D341Med (cell line): Measurements from ENCODE around the gene RARB.

ENCODE experiments used
- DNase-seq: peaks from one replicate; pipeline ENCODE4 v3.0.0; 2012; ENCODE audit warnings: low spot score

Gene RARB

DNA sequence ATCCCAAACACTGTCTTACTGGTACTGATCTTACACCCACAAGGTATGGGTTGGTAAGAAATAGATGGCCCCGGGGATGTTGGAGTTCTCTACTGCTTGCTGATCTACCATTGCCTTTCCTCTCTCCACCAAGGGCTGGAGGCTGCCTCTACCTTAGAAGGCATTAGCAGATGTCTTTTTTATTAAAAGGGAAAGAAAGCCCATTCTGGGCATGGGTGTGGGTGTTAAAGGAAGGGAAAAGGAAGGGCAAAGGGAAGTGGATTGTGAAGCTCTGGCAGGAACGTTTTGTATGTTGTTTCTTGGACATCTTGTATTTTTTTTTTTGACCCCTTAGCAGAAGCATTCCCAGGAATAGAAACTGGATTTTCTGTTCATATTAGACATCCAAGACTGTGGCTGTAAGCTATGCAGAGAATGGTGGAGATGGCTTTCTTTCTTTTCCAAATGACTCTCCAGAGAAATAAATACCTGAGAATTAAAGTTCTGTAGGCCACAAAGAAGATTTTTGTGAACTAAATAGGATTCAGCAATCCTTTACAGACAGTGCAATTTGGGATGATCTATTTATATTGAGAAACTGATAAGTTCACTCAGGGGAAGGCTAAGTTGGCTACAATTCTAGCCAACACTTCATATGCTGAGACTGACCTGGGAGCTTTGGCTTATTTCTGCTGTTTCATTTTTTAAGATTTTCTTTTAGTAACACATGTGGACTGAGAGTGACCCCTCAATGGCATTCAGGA is 127.8 kb downstream of the RARB start:
- no peak for DNase-seq

DNA sequence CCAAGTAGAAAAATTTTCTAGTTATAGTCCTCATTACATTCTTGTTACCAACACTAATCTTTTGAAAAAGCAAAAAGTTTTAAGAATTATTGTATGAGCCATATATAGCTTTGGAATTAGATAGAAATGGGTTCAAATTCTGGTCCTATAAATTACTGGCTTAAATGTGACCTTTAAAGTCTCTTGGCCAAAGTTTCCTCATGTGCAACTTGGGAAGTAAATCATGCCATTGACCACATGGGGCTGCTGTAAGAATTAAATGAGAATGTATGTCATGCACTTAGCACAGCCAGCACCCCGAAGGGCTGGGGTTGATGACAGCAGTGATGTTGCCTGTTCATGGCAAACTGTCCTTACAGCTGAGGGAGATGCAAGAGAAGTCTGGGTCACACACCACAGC is 128.4 kb downstream of the RARB start:
- no peak for DNase-seq

DNA sequence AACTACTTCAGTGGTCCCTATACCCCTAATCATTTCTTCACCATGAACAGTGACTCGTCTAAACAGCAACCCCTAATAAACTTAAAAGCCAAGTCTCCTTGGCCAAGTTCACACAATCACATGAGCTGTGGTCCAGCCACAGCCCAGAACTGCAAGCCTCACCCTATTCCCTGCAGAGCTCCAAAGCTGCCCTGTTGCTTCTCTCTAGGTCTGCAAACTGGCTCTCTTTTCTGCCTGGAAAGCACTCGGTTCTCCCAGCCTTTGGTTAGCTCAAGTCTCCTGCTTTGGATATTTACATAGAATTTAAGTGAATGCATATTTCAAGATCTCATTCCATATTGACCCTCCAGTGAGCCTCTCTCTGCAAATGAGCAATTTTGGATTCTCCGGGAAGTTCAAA is 129.6 kb downstream of the RARB start:
- no peak for DNase-seq

DNA sequence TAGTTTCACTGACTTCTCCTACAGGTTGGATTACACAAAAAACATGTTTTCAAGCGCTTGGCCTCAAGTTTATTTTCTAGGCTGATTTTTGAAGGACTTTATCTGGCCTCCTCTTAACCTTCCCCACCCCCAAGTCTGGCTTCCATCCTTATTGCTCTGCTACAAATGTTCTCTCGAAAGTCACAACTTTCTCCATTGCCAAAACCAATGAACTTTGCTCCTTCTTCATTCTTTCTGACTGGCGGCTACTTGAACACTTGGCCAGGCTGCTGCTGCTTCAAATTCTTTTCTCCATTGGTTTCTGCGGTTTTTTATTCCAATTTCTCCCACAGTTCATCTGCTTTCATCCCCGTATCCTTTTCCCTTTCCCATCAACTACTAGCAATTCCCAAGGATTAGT is 130.1 kb downstream of the RARB start:
- no peak for DNase-seq

DNA sequence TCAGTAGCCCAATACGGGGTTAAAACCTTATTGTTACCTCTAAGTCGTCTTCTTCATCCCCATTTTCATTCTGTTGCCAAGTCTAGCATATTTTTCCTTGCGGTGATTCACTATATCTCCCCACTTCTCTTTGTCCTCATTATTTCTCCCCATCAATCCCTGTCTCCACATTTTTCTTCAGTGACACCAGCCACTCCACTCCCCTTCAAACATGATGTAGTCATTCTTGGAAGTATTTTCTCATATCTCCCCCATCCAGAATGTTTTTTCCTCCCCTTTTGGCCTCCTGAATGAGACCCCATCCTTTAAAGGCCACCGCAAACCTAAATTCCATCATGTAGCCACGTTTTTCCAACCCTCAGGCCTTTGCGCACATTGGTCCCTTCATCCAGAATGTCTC is 130.7 kb downstream of the RARB start:
- no peak for DNase-seq

DNA sequence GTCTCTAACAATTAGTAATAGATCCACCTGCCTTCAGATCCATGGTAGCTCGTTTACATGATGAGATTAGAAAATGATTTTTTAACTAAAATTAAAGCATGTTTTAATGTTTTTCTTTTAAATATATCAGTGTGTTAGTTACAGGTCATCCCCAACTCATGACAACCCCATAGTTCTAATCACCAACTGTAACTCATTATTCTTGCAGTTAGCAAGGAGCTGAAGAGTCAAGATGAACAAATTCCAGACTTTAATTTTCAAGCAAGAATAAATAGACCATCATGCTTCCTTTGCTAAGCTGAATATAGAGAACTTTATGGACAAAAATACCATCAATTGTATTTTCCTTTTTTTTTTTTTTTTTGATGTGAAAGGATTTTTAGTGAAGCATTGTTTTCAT is 135.5 kb downstream of the RARB start:
- no peak for DNase-seq

DNA sequence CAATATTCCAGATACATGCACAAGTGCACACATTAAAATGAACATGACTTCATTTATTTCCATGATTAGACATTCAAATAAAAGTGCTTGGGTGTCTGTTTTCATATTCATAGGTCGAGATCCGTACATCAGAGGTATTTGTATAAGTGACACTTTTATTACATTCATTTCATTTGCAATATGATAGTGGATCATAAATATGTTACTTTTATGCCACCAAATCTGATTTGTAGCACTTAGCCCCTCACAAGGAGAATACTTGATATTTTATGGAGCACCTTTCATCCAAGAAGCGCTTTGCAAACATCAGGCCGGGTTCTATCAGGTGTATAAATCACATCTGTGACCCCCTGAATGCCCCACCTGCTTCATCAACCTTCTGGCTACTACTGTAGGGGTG is 136.0 kb downstream of the RARB start:
- no peak for DNase-seq

DNA sequence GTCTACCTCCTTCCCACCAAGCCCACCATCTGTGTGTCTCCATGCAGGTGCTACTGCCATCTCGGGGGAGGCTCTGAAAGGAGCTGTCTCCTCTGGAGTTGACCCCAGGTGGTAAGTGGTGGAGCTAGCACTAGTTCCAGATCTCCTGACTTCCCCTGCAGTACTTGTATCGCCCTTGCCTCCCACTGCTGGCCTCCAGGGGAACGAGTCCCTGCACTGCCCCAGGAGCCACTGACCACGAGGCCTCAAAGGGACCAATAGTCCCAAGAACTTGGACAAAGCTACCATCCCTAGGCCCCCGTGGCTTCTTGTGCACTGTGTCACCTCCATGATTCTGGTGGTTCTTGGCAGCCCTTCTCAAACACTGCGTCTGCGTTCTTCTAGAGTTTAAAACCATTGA is 137.7 kb downstream of the RARB start:
- no peak for DNase-seq

DNA sequence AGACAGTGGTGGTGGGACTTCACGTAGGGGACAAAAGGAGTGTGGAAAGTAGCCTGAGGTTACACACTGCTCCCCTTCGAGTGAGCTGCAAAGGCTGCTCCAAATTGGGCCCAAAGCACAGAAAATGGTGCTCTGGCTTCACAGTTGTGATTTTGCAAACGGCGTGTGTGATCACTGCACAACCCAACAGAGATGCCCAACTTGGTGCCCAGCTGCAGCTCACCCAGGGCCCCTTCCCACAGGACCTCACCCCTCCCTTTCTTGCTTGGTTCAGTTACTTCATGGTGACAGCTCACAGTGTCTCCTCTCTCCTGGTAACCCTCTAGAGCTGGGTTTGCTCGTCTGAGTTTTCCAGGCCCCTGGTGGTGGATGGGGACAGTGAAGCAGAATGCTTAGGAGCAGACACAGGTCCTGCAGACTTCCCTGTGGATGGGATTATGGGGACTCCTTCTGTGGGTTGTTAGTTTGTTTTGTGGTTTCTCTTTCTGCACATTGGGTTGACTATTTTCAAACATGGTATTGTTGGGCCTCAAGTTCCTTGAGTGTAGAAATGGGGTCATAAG is 138.4 kb downstream of the RARB start:
- DNase-seq: no peak

DNA sequence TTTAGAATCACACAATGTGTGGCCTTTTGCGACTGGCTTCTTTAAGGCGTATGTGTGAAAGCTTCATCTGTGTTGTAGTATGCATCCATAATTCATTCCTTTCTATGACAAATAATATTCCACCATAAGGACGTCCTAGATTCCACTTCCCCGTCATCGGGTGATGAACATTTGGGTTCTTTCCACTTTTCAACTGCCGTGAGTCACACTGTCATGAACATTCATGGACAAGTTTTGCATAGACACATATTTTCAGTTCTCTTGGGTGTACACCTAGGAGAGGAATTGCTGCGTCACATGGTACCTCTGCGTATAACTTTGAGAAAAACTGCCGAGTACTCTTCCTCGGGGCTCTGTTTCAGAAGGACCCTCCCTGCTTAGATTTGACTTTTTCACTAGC is 139.3 kb downstream of the RARB start:
- no peak for DNase-seq

DNA sequence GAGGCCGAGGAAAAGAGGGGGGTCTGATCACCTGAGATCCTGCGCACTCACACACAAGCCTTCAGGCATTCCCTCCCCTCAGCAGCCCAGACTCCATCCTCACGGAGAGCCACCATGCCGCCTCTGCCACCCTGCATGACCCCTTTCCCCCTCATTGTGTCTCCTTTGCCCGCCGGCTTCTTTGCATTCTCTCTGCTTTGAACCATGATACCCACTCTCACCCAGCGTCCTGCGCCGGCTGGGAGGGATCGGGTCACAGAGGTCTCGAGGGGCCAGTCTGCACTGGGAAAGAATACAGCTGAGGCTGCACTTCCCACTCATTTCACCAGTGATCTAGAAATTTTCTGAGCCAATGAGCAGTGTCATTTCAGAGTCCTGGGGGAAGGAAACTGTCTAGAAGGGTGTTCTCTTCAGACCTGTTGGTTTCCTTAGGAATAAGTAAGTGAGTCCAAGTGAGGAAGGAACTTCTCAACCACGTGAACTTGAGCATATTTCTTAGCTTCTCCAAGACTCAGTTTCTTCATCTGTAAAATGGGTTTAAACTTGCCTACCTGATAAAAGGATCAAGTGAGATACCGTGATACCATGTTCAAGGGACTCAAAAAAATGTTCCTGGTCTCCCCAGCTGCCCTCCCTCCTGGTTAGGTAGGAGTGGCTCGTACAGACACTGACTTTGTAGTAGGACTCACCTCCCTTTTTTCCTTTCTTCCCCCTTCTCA is 139.9 kb downstream of the RARB start:
- no peak for DNase-seq

DNA sequence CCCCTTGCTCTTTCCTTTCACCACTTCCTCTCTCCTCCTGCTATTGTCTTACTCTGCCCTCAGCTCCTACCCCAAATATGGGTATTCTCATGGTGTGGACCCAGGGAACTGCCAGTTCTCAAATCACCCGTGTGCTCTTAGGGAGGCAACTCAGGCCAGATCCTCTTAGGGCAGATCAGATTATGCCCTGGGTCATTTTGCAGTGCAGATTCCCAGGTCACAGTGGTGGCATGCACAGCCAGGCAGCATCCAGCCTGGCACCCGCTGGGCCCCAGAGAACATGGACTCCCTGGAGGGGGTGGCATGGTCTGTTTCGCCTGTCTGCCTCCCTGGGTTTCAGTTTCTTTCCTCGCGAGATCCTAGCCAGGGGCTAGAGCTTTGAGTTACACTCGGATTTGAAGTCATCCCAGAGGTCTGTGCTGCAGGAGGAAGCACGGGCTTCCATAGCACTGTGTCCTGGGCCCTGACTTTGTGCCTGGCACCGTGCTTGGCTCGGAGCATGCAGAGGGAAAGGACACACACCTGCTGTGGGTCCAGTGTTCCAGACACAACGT is 140.5 kb downstream of the RARB start:
- no peak for DNase-seq

DNA sequence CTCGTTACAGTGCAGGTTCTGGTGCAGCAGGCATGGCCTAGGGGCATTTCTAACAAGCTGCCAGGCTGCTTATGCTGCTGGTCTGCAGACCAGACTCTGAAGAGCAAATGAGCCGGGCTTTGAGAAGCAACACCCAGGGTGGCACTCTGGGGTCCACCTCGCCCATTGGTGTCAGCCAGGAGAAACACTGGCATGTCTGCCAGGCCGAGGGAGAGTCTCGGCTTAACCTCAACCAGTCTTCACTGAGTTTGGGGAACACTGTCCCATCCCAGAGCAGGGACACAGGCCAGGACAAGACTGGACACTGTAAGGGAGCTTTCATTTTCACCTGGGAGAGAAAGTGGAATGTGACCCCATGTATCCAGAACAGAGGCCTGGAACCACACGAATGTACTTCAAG is 143.2 kb downstream of the RARB start:
- no peak for DNase-seq

DNA sequence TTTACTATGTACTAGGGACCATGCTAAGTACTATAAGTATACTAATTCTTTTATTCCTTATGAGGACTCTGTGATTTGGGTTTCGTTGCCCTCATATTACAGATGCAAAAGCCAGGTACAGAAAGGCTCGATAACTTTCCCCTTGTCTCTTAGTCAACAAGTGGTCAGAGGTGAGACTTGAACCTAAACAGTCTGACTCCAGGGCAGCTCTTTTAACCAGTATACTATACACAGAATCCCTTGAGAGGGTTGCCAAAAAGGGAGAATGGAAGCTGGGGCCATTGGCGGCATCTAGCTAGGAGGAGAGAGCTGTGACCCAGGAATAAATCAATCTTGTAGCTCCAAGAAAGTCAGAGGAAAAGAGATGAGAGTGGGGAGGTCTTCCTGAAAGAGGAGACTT is 144.3 kb downstream of the RARB start:
- DNase-seq: no peak

DNA sequence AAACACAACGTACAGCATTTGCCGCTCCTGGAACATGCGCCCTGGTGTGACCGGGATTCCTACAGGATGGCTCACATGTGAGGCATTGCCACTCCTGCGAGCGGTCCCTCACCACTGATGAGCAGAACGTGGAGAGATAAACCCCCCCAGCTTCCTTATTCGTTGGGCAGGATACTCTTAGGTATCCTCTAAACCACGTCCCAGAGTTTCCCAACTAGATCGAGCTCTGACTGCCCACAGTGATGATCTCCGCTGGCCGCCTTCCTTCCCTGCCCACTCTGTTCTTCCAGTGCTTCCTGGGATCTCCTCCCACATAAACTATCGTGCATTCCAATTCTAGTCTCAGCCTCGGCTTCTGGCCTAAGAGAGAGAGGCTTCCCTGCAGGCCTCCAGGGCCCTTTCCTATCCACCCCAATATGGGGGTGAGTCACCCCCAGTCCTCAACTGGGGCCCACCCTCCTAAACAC is 144.9 kb downstream of the RARB start:
- no peak for DNase-seq

DNA sequence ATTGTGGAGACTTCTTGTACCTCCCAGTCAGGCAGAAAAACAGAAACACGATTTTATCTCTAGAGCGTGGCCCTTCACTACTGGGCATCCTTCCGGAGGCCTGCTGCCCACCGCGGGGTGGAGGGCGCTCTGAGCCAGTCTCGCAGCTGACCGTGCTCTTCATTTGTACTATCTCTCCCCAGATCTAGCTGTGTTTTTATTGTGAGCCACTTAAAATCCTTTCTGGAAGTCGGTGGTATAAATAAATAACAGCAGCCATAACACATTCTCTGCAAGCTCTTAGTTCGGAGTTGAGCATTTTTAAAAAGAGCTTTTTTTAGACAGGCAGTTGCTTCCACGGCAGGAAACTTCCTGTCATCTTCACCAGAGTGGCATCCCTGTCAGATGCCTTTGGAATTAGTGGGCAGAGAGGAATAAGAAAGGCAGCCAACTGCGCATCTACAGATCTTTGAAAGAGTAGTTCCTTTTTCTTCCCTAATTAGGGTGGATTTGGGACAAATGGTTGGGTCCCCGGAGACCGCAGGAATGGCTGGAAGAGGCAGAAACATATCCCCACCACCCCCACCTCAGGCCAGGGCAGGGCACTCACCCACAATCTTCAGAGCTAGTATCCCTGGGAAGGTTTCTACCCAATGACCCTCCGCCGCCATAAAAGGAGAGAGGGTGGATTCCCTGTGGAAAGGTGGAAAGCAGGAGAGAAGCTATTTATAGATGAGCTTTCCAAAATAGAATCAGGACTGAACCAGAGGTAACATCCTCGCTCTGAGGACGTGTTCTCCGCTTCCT is 145.5 kb downstream of the RARB start:
- no peak for DNase-seq

DNA sequence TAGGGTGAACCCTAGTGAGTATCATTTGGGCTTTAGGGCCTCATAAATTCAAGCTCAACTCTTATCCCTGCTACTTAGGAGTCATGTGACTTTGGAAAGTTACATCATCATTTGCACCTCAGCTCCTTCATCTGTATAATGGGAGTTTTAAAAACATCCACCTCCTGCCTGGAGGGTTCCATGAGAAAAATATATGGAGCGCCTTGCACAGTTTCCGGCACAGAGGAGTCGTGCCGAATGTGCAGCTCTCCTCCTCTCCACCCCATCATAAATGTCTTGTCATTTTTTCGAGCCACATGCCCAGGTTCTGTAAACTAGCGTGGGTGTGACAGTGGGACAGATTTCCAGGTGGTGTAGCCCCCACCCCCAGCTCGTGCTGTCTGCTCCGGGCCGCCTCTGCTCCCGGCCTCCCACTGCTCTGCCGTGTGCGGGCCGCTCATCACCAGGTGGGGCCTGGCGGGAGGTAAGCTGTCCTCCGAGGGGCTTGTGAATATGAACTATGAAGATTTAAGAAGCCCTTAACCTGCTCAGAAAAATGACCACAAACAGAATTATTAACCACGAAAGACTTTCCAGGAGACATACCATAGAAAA is 146.2 kb downstream of the RARB start:
- no peak for DNase-seq

DNA sequence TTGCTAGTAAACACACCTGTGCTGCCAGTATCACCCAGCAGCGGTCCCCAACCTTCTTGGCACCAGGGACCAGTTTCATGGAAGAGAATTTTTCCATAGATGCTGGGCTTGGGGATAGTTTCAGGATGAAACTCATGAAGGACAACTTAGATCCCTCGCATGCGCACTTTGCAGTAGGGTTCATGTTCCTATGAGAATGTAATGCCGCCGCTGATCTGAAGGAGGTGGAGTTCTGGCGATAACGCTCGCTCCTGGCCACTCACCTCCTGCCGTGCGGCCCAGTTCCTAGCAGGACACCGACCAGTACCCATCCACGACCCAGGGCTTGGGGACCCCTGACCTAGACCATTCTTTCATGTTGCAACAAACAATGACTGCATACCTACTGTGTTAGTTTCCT is 146.9 kb downstream of the RARB start:
- no peak for DNase-seq

DNA sequence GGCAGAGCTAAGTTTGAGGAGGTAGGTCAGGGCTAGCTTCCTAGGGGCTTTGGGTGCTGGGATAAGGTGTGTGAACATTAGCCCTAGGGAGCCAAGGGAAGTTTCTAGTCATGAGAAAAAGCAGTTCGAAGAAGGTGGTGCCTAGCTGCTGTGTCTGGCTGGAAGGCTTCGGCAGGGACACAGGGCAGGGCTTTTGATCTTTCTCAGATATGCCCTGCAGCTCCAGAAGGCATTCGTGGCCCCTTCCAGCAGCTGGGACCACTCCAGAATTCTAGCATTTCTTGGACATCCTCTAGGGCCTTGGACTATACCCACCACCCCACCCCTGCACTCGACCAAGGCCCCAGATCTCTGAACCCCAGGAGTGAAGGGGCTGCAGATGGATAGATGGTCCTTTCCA is 148.1 kb downstream of the RARB start:
- DNase-seq: no peak

DNA sequence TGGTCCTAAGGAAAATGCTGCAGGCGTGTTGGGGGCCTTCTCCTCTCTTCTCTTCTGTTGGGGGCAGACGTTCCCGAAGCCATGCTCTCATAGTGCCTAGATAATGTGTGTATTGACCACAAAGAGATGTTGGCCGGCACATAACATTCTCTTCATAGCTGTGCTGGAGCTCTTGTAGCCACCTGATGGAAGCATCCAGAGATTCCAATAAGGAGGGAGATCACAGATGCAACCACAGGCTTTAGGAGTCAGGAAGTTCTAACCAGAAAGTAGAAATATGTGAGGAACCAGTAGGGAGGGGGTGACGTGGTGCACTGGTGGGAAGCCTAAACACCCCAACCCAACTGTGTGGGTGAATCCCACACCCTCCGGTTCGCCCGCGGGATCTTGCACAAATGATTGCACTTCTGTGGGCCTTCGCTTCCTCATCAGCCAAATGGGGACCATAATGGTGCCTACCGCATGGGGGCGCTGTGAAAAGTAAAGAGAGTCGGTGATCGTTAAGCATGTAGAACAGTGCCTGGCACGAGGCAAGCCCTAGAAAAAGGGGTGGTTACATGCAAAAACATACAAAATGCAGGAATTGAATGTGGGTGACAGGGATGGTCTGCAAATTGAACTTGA is 148.9 kb downstream of the RARB start:
- no peak for DNase-seq

DNA sequence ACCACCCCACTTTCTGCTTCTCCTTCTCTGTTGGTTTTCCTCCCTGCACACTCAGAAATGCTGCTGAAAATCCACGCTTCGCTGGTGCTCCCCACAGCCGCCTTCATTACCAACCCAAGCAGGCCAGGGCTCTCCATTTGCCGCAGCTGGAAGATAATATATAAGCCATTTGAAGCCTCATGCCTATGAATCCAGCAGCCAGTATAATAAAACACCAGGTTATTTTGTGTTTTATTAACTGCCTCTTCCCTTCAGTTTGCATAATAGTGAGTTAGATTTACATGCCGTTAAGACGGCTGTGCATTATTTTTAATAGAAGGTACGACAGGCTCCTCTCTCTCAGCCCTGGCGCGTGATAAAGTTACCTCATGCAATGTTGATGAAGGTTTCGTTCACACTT is 150.0 kb downstream of the RARB start:
- no peak for DNase-seq

DNA sequence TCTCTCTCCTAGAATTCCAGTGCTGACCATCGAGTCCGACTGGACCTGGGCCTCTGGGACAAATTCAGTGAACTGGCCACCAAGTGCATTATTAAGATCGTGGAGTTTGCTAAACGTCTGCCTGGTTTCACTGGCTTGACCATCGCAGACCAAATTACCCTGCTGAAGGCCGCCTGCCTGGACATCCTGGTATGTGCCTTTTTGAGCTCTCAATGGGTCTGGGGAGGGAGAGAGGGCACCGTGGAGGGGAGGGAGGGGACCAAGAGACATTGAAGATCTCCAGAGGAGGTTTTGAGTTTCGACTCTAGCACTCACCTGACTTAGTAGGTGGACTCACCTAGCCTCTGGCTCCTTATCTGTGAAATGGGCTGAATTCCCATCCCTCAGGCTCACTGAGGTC is 152.5 kb downstream of the RARB start:
- DNase-seq: no peak
